HG02610 (cell line): ENCODE data around the gene DYRK1A.

Experiments
- ATAC-seq: cut with Tn5 transposase; IDR thresholded peaks from one replicate; pipeline ENCODE4 v1.9.1; 2021; ENCODE audit warnings: mild to moderate bottlenecking, moderate library complexity; ENCODE audit not compliant: unreplicated experiment

Gene DYRK1A

DNA sequence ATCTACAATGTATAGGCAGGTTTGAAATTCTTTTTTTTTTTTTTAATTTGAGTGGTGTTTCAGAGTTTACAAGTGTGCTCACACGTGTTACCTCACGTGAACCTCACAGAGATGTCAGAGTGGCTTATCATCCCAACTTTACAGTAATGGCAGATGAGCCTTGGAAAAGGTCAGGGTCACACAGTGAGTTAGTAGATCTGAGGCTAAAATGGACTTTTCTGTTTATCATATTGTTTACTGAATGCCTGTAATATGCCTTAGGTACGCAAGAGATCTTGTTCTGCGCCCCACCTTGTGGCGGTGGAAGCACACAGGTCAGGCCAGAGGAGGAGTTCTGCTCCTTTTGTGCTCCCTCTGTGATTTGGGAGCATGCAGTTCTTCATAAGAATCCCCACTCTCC is 80.0 kb downstream of the DYRK1A start:
- ATAC-seq: no peak

GRCh38 chr21:37447288-37447936 is 80.8 kb downstream of the DYRK1A start:
- ATAC-seq: no peak

DNA sequence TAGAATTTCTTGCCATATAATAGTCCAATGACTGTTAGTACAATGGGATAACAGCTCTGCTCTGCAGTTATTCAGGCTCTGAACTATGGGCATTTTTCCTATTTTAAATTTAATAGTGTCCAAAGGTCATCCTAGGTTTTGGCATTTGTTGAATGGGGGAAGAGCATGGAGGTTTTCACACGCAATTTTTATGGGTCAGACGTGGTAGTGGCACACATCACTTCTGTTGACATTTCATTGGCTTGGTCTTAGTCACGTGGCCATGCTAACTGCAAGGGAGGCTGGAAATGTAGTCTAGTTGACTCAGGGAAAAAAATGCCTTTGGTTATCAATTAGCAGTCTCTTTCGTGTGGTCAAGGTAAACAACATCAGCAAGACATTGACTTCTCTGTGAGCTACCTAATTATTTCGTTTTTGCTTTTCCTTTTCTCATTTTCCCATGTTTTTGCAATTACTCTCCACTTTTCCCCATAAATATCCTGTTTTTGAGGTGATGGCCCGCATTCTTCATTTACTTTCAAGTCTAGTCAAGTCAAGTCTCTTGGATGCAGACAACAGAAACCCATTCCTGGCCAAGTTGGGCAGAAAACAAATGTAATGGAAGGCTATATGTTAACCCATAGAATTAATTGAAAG is 82.8 kb downstream of the DYRK1A start:
- no peak for ATAC-seq

DNA sequence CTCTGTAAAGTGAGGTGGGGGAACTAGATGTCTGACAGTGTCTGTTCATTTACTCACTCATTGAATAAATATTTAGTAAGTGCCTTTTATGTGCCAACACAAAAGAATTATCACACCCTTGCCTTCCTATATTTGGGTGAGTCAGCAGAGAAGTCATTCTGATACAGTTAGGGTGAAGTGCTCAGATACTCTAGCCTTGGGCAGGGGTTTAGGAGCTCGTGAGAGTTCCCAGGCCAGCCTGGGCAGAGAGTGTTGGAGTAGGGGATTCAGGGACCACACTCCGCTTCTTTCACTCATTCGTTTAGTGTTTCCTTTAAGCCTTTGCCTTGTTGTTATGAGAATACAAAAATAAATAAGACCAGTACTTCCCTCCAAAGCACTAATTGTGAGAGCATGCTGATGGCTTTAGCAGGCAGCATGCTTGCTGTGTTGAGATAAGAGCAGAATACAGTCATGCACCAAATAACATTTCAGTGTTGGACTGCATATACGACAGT is 83.9 kb downstream of the DYRK1A start:
- ATAC-seq: no peak

DNA sequence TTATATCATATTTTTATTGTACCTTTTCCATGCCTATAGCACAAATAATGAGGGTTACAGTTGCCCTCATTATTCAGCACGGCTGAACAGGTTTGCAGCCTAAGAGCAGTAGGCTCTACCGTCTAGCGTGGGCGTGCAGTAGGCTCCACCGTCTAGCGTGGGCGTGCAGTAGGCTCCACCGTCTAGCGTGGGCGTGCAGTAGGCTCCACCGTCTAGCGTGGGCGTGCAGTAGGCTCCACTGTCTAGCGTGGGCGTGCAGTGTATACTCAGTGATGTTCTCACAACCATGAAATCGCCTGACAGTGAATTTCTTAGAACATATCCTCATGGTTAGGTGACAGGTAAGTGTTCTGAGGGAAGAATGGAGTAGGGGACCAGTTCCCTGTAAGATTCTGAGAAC is 84.9 kb downstream of the DYRK1A start:
- no peak for ATAC-seq

DNA sequence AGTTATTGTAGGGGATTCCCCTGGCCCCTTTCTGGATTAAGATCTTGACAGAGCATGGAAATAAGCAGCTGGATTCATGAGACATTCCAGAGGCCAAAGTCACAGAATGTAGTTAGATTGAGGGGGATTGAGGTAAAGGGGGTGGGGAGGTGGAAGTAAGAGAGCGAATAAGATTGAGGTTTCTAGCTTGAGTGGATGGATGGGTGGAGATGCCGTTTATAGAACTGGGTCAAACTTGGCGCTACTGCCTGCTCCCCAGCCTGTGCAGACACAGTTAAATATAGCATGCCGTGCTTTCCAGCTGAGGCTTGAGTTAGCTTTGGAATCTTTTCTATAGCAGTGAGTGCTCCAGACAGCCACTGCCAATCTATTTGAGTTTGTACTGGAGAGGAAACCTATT is 85.7 kb downstream of the DYRK1A start:
- no peak for ATAC-seq

DNA sequence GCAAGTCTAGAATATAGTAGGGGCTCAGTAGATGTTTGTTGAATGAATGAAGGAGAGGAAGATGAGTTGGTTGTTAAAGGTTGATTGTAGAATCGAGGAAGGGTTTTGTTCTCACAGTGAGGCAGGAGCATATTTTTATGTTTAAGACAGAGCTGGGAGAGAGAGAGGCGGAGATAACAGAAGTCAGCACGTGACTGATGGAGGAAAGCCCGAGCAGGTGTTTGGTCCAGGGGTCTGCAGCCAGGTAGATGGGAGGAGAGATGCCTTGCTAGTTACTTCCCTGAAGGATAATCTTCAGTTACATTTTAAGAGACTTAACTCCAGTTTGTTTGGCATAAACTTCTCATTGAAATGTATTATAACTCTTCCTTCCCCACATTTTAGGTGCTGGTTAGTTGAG is 86.8 kb downstream of the DYRK1A start:
- no peak for ATAC-seq

GRCh38 chr21:37454869-37455503 is 88.4 kb downstream of the DYRK1A start:
- no peak for ATAC-seq

DNA sequence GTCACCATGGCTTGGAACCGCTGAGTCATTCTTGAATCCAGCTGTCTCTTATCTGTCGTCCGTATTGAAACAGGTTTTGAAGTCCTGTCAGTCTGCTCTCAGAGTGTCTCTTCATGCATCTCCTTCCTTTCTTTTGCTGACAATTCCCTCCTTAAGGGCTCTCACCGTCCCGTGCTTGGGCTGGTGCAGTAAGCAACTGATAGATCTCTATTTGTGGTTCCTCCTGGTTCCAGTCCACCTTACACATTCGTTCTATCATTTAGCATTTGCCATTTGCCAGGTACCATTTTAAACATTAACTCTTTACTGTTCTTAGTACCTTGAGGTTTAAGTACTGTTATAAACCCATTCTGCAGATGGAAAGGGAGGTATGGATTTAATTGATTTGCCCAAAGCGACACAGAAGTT is 88.9 kb downstream of the DYRK1A start:
- no peak for ATAC-seq

DNA sequence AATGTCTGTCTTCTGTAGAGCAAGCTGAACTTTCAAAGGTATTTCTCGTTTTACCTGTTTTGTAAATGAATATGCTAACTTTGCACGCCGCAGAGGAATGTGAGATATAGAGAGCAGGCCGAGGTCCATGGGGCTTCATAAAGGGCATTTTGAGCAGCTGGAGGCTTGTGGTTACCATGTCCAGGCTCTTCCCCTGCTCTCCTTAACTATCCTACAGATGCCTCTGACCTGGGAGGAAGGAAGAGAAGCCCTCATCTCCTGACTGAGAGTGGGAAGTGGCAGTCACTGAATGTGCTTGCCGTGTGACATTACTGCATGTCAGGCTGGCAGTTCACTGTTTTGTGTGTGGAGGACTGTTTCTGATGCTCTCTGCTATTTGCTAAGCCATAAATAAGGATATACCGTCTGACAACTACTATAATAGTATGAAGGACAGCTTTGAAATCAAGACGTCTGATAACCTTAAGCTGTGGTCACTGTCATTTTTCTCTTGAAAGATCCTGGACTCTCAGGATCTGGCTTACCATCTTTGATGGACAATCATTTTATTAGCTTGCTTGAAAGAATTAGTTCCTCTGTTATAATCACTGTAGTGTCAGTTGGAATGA is 92.2 kb downstream of the DYRK1A start:
- ATAC-seq: no peak

DNA sequence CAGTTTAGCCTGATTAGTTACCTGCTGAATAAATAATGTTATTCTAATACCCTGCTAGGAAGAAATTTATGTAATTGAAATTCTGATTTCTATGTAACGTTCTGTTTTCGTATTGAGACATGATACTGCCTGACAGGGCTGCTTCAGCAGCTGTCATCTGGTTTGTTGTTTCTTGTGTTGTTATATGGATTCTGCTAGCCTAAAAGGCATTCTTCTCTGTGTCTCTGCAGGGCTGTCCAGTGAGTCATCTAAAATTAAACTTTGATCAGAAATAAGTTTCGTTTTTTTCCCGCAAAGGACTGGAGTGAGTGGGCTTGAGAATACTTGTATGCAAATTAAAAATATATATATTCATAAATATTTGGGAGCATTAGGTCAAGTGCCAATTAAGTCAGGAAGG is 93.0 kb downstream of the DYRK1A start:
- ATAC-seq: no peak

DNA sequence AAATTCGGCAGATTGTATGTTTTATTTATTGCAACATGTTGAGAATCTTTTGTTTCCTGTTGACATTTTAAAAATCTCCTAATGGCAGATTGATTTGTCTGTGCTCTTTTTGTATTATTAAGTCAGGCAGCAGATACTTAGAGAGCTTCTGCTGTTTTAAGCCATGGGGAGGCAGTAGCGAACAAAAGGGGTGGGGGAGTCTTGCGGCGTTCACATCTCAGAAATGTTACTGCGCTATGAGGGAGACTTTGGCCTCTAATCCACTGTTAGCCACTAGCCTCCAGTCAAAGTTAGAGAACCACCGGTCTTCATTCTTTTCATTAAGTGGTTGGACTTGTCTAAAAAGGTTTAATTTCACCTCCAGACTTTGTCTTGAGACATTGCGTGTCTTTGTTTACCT is 93.6 kb downstream of the DYRK1A start:
- no peak for ATAC-seq

- ATAC-seq: no peak
These were observed 94.9 kb downstream of the DYRK1A start for GRCh38 chr21:37461479-37461878.

GRCh38 chr21:37462087-37462861 is 95.7 kb downstream of the DYRK1A start:
- ATAC-seq: no peak

DNA sequence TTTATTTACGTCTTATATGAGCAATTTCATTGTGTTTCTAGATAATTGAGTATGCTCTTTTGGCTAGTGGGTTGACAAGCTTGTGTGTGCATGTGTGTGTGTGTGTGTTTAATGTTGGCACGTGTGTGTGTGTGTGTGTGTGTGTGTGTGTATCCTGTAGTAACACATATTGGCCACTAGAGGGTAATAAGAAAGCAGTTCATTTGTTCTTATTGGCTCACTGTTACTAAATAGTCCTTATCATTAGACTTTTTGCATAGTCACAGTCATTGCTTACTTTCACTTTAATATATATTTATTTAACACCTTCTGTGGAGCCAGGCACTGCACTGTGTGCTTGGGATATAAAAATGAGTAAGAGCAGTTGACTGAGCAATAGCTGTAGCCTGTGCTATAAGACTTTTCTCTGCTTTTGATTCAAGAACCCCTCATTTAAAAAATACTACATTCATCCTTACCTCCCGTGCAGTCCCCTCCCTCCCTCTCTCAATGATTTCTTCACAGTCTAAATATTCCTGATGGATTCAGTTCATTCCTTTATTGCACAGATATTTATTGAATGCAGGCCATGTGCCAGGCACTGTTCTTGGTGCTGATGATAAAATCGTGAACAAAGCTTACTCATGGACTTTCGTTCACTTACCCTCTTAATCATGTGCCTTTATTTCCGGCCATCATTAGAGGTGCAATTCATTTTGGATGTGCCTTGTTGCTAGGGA is 96.7 kb downstream of the DYRK1A start:
- ATAC-seq: peak; percentile 54

DNA sequence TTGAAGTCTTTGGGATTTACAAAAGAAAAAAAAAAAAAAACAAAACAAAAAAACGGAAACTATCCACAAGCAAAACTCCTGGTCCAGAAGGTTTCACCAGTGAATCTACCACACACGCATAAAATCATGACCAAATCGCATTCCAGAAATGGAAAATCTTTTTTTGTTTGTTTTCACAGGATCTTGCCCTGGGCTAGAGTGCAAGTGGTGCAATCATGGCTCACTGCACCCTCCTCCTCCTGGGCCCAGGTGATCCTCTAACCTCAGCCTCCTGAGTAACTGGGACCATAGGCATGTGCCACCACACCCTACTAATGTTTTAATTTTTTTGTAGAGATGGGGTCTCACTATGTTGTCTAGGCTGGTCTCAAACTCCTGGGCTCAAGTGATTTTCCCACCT is 100.5 kb downstream of the DYRK1A start:
- no peak for ATAC-seq

- ATAC-seq: no peak
These were observed 102.3 kb downstream of the DYRK1A start for GRCh38 chr21:37468909-37469308.

DNA sequence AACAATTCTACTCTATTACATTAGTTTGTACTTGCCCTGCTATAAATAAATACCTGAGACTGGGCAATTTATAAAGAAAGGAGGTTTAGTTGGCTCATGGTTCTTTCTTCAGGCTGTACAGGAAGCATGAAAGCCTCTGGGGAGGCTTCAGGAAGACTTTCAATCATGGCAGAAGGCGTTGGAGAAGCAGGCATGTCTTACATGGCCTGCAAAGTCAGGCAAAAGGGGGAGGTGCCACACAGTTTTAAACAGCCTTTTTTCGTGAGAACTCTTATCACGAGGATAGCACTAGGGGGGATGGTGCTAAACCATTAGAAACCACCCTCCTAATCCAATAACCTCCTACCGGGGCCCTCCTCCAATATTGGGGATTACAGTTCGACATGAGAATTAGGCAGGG is 102.9 kb downstream of the DYRK1A start:
- ATAC-seq: no peak

GRCh38 chr21:37472581-37472980 is 106.0 kb downstream of the DYRK1A start:
- ATAC-seq: no peak

DNA sequence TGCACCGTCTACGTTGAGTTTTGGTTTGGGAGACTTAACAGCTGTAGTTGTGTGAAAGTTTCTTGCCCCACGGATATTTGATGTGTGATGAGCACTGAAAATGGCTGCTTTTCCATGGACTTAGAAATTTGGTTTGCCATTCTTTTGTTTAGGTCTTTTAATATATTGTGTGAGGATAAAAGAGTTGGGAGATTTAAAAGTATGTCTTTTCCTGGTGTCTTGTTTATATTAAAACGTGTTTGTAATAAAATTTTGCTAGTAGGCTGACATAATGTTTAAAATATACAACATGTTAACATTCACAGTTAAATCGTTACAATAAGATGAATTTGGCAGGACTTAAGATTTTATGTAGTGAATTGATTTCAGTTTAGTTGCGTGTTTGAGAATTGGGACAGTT is 106.9 kb downstream of the DYRK1A start:
- ATAC-seq: no peak
